WTC11 (cell line): ENCODE data around the gene BUD31. TPM values are rescaled to one million over a fixed set of nuclear protein-coding genes. Genes with fewer than 3 reads are reported as not detected.

Experiments
- ARID4B ChIP-seq: sonication (generic); formaldehyde crosslinking; IDR thresholded peaks from 2 replicates; pipeline ENCODE4 v1.8.0; 2023; ENCODE audit warnings: missing genetic modification reagents, mild to moderate bottlenecking, borderline replicate concordance
- ATF6 ChIP-seq: sonication (generic); formaldehyde crosslinking; IDR thresholded peaks from 2 replicates; pipeline ENCODE4 v1.8.1; 2023; ENCODE audit warnings: mild to moderate bottlenecking, missing genetic modification reagents
- CDX4 ChIP-seq: fragments of 250-450 bp; sonication (Bioruptor Pico); IDR thresholded peaks from 2 replicates; pipeline ENCODE4 v1.9.0; 2021; ENCODE audit warnings: moderate library complexity, mild to moderate bottlenecking, inconsistent platforms, borderline replicate concordance
- EMX1 ChIP-seq: fragments of 250-450 bp; sonication (Bioruptor Pico); IDR thresholded peaks from 2 replicates; pipeline ENCODE4 v1.8.0; 2021; ENCODE audit warnings: mild to moderate bottlenecking
- FOXJ3 ChIP-seq: sonication (generic); formaldehyde crosslinking; IDR thresholded peaks from 2 replicates; pipeline ENCODE4 v1.9.0; 2021; ENCODE audit warnings: missing genetic modification reagents, mild to moderate bottlenecking, borderline replicate concordance
- GTF2I ChIP-seq: fragments of 250-450 bp; sonication (Bioruptor Pico); conservative IDR thresholded peaks from 2 replicates; pipeline ENCODE4 v1.4.0; 2021; ENCODE audit warnings: mild to moderate bottlenecking
- IRF1 ChIP-seq: sonication (generic); formaldehyde crosslinking; IDR thresholded peaks from 2 replicates; pipeline ENCODE4 v1.8.0; 2023; ENCODE audit warnings: missing genetic modification reagents
- MXD4 ChIP-seq: fragments of 250-450 bp; sonication (Bioruptor Pico); IDR thresholded peaks from 2 replicates; pipeline ENCODE4 v1.8.0; 2021; ENCODE audit warnings: mild to moderate bottlenecking, moderate library complexity, borderline replicate concordance
- NFATC4 ChIP-seq: fragments of 250-450 bp; sonication (Bioruptor Pico); IDR thresholded peaks from 2 replicates; pipeline ENCODE4 v1.9.0; 2021; ENCODE audit warnings: mild to moderate bottlenecking
- OVOL2 ChIP-seq: fragments of 250-450 bp; sonication (Bioruptor Pico); IDR thresholded peaks from 2 replicates; pipeline ENCODE4 v1.9.0; 2021; ENCODE audit warnings: mild to moderate bottlenecking, borderline replicate concordance
- RELA ChIP-seq: sonication (generic); formaldehyde crosslinking; IDR thresholded peaks from 2 replicates; pipeline ENCODE4 v1.8.1; 2022; ENCODE audit warnings: missing genetic modification reagents, mild to moderate bottlenecking, borderline replicate concordance
- TEAD1 ChIP-seq: sonication (generic); formaldehyde crosslinking; IDR thresholded peaks from 2 replicates; pipeline ENCODE4 v1.8.0; 2022; ENCODE audit warnings: mild to moderate bottlenecking, missing genetic modification reagents
- USF1 ChIP-seq: sonication (generic); formaldehyde crosslinking; IDR thresholded peaks from 2 replicates; pipeline ENCODE4 v1.8.0; 2022; ENCODE audit warnings: mild to moderate bottlenecking, missing genetic modification reagents
- ZNF281 ChIP-seq: sonication (generic); formaldehyde crosslinking; IDR thresholded peaks from 2 replicates; pipeline ENCODE4 v1.8.0; 2023; ENCODE audit warnings: mild to moderate bottlenecking, missing genetic modification reagents
- ZNF317 ChIP-seq: sonication (generic); formaldehyde crosslinking; IDR thresholded peaks from 2 replicates; pipeline ENCODE4 v1.8.1; 2023; ENCODE audit warnings: low read depth, mild to moderate bottlenecking, moderate library complexity, missing genetic modification reagents, borderline replicate concordance
- ZNF423 ChIP-seq: fragments of 250-450 bp; sonication (Bioruptor Pico); IDR thresholded peaks from 2 replicates; pipeline ENCODE4 v2.1.2; 2022; ENCODE audit warnings: mild to moderate bottlenecking, moderate library complexity
- ZNF425 ChIP-seq: fragments of 250-450 bp; sonication (Bioruptor Pico); conservative IDR thresholded peaks from 2 replicates; pipeline ENCODE4 v1.9.0; 2021; ENCODE audit warnings: mild to moderate bottlenecking
- ZNF532 ChIP-seq: fragments of 250-450 bp; sonication (Bioruptor Pico); IDR thresholded peaks from 2 replicates; pipeline ENCODE4 v1.9.0; 2021; ENCODE audit warnings: mild to moderate bottlenecking, borderline replicate concordance
- total RNA-seq: library from RNA; stranded (reverse); gene quantifications from 3 replicates; pipeline ENCODE4 v1.2.3, GENCODE V29; 2021

BUD31 gene
- total RNA-seq, 1 experiment from 2014 or later = 98.7 TPM

GRCh38 chr7:99438573-99439480, 30.1 kb downstream of the BUD31 start, which contains the start of the genes CPSF4 and PTCD1 (continued):
- TF ChIP-seq MXD4 (CRISPR knock-in tag) (no peak), EMX1 (no peak), NFATC4 (CRISPR knock-in tag) (no peak), TEAD1 (CRISPR knock-in tag) (peak; percentile 83; the same call in 1 of the 2 replicates), ZNF317 (CRISPR knock-in tag) (no peak), ZNF532 (CRISPR knock-in tag) (no peak), FOXJ3 (CRISPR knock-in tag) (no peak), IRF1 (no peak), RELA (no peak), ZNF425 (no peak), OVOL2 (CRISPR knock-in tag) (no peak), GTF2I (CRISPR knock-in tag) (no peak), ARID4B (CRISPR knock-in tag) (peak; percentile 83; the same call in 1 of the 2 replicates), ZNF423 (CRISPR knock-in tag) (no peak), ATF6 (CRISPR knock-in tag) (no peak), USF1 (CRISPR knock-in tag) (no peak), CDX4 (CRISPR knock-in tag) (no peak), ZNF281 (CRISPR knock-in tag) (no peak)
